ENCODE measurements around the gene AGBL1. TPM values are rescaled to one million over a fixed set of nuclear protein-coding genes. Genes with fewer than 3 reads are reported as not detected.

AGBL1 gene
- polyA plus RNA-seq, 1 experiment, result not detected

DNA sequence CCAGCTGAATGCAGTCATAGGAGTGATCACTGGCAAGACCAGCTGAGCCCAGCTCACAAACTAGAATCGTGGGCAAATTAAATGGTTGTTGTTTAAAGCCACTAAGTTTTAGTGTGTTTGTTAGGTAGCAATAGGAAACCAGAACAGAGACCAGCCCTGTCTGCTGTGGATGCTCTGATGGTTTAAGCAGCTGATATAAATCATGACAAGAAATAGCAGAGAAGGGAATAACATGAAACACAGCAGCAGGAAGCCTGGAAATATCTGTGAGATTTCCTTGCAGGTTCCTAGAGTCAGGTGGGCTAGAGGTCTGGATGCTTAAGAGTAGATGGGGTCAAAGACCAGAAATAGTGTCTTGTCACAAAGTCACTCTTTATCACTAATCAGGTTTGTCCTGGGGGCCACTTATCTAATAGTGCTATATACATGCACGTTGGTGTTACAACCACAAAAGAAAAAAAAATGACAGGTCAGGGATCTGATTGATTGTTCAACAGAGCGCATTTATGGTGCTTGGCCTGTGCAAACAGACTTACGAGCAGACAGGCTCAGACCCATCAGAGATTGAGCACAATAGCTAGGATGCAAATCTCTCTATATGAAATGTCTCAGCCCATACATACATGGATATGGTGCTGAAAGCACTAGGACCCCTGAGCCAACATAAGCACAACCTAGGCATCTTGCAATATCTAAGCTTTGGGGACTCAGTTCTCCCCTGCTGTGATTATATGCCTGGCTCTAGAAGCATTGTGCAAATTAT is 967.7 kb downstream of the AGBL1 start:
- Histone ChIP-seq H3K9me3 (ENCODE audit: control insufficient read depth, insufficient read depth, low read length) (no peaks in the 10 kb centered on the region), H3K27me3 (ENCODE audit: control insufficient read depth, insufficient read depth, low read length) (no peaks in the 10 kb centered on the region), H3K4me3 (ENCODE audit: low read depth, low read length) (no peak overlapping the region), H3K27ac (ENCODE audit: low read depth, low read length) (no peak overlapping the region)
- CTCF ChIA-PET, result no interaction called here
- TF ChIP-seq, protein P1, sequence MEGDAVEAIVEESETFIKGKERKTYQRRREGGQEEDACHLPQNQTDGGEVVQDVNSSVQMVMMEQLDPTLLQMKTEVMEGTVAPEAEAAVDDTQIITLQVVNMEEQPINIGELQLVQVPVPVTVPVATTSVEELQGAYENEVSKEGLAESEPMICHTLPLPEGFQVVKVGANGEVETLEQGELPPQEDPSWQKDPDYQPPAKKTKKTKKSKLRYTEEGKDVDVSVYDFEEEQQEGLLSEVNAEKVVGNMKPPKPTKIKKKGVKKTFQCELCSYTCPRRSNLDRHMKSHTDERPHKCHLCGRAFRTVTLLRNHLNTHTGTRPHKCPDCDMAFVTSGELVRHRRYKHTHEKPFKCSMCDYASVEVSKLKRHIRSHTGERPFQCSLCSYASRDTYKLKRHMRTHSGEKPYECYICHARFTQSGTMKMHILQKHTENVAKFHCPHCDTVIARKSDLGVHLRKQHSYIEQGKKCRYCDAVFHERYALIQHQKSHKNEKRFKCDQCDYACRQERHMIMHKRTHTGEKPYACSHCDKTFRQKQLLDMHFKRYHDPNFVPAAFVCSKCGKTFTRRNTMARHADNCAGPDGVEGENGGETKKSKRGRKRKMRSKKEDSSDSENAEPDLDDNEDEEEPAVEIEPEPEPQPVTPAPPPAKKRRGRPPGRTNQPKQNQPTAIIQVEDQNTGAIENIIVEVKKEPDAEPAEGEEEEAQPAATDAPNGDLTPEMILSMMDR (IDR thresholded peaks at IDR 0.05; ENCODE audit: low read depth, low read length), result no peak
- DNase-seq (ENCODE audit: low read depth, low spot score), result no peak
- POLR2A ChIA-PET, result no interaction called here

Small RNAs within 50 kb of the gene (small RNA-seq; reads per million reads assigned to genes)
- not detected for gene RF00284 (ENCODE audit: insufficient read length, low read depth)
- gene RNA5SP400 (ENCODE audit: insufficient read length, low read depth), result not detected
